HG03558 (cell line): ENCODE data around the gene C2CD4C.
"Not testable (repeated sequence)": the region's sequence is repeated elsewhere in the genome, so short reads cannot be mapped to it uniquely, and the experiment has no call there.

Source experiments
- ATAC-seq: cut with Tn5 transposase; IDR thresholded peaks from one replicate; pipeline ENCODE4 v1.9.1; 2021; ENCODE audit warnings: moderate number of reproducible peaks; ENCODE audit not compliant: unreplicated experiment; ENCODE audit errors: extremely low read depth

The C2CD4C gene

GRCh38 chr19:370641-371330 is 38.2 kb downstream of the C2CD4C start:
- ATAC-seq: no peak

- no peak for ATAC-seq
Observed at GRCh38 chr19:369876-370275, 39.1 kb downstream of the C2CD4C start.

GRCh38 chr19:369256-369655 is 39.7 kb downstream of the C2CD4C start:
- no peak for ATAC-seq

- ATAC-seq: no peak
Observed at GRCh38 chr19:368630-369024, 40.3 kb downstream of the C2CD4C start.

GRCh38 chr19:367963-368629 is 40.9 kb downstream of the C2CD4C start:
- no peak for ATAC-seq

- no peak for ATAC-seq
Observed at GRCh38 chr19:367561-367960, 41.4 kb downstream of the C2CD4C start.

GRCh38 chr19:366951-367350 is 42.0 kb downstream of the C2CD4C start:
- ATAC-seq: no peak

GRCh38 chr19:366205-366783 is 42.7 kb downstream of the C2CD4C start:
- no peak for ATAC-seq

GRCh38 chr19:364496-365287 is 44.3 kb downstream of the C2CD4C start:
- no peak for ATAC-seq

GRCh38 chr19:362683-363082 is 46.3 kb downstream of the C2CD4C start:
- ATAC-seq: no peak

GRCh38 chr19:362154-362553 is 46.8 kb downstream of the C2CD4C start:
- ATAC-seq: no peak

GRCh38 chr19:359653-359925 is 49.4 kb downstream of the C2CD4C start:
- ATAC-seq: no peak

GRCh38 chr19:355536-355935 is 53.4 kb downstream of the C2CD4C start:
- ATAC-seq: not testable (repeated sequence)
